H9 (cell line): ENCODE measurements around the gene FAM107A. TPM values are rescaled to one million over a fixed set of nuclear protein-coding genes. Genes with fewer than 3 reads are reported as not detected.

Source experiments
- DNase-seq: peaks from one replicate; pipeline ENCODE4 v3.0.0-alpha.2; 2017
- H2AFZ ChIP-seq: one replicate; pipeline ENCODE4 v1.6.1; 2013; ENCODE audit warnings: mild to moderate bottlenecking, low read length, control low read depth, moderate library complexity
- H2AK5ac ChIP-seq: 2 replicates; pipeline ENCODE4 v1.6.1; 2013; ENCODE audit warnings: low read length, control low read depth, mixed read lengths; ENCODE audit not compliant: insufficient read length
- H2BK120ac ChIP-seq: one replicate; pipeline ENCODE4 v1.6.1; 2013; ENCODE audit warnings: low read depth, mild to moderate bottlenecking, low read length, control low read depth, inconsistent platforms; ENCODE audit not compliant: poor library complexity, severe bottlenecking
- H2BK12ac ChIP-seq: 2 replicates; pipeline ENCODE4 v1.6.1; 2013; ENCODE audit warnings: low read length, control low read depth, mixed read lengths, low read depth; ENCODE audit not compliant: insufficient read length
- H2BK15ac ChIP-seq: 2 replicates; pipeline ENCODE4 v1.6.1; 2013; ENCODE audit warnings: low read depth, low read length, control low read depth
- H2BK20ac ChIP-seq: one replicate; pipeline ENCODE4 v1.6.1; 2013; ENCODE audit warnings: low read depth, mild to moderate bottlenecking, low read length, control low read depth, inconsistent platforms; ENCODE audit not compliant: poor library complexity, severe bottlenecking
- H2BK5ac ChIP-seq: 2 replicates; pipeline ENCODE4 v1.6.1; 2013; ENCODE audit warnings: low read length, control low read depth, mixed read lengths; ENCODE audit not compliant: insufficient read length
- H3K14ac ChIP-seq: 2 replicates; pipeline ENCODE4 v1.6.1; 2013; ENCODE audit warnings: low read length, control low read depth; ENCODE audit not compliant: insufficient read depth
- H3K18ac ChIP-seq: 2 replicates; pipeline ENCODE4 v1.6.1; 2013; ENCODE audit warnings: low read depth, mild to moderate bottlenecking, mixed read lengths, low read length, control low read depth; ENCODE audit not compliant: insufficient read length
- H3K23ac ChIP-seq: 2 replicates; pipeline ENCODE4 v1.6.1; 2013; ENCODE audit warnings: low read length, control low read depth, mixed read lengths, low read depth; ENCODE audit not compliant: insufficient read length
- H3K23me2 ChIP-seq: 2 replicates; pipeline ENCODE4 v1.6.1; 2013; ENCODE audit warnings: low read depth, mild to moderate bottlenecking, mixed read lengths, low read length, control low read depth; ENCODE audit not compliant: insufficient read length, poor library complexity, severe bottlenecking
- H3K27ac ChIP-seq: 2 replicates; pipeline ENCODE4 v1.5.1; 2013; ENCODE audit warnings: low read length, control low read depth, mixed read lengths, low read depth; ENCODE audit not compliant: insufficient read length
- H3K27me3 ChIP-seq: 2 replicates; pipeline ENCODE4 v1.6.1; 2013; ENCODE audit warnings: low read length, control low read depth, inconsistent platforms; ENCODE audit not compliant: insufficient read depth
- H3K4ac ChIP-seq: 2 replicates; pipeline ENCODE4 v1.6.1; 2013; ENCODE audit warnings: low read depth, mild to moderate bottlenecking, control low read depth, inconsistent platforms, low read length, moderate library complexity
- H3K4me1 ChIP-seq: 2 replicates; pipeline ENCODE4 v1.6.1; 2013; ENCODE audit warnings: low read length, control low read depth, inconsistent platforms; ENCODE audit not compliant: insufficient read depth
- H3K4me2 ChIP-seq: 2 replicates; pipeline ENCODE4 v1.6.1; 2013; ENCODE audit warnings: low read length, control low read depth, mixed read lengths; ENCODE audit not compliant: insufficient read length, insufficient read depth
- H3K56ac ChIP-seq: 2 replicates; pipeline ENCODE4 v1.6.1; 2013; ENCODE audit warnings: low read depth, mild to moderate bottlenecking, mixed read lengths, low read length, control low read depth; ENCODE audit not compliant: insufficient read length
- H3K79me1 ChIP-seq: 2 replicates; pipeline ENCODE4 v1.6.1; 2013; ENCODE audit warnings: low read depth, mild to moderate bottlenecking, moderate library complexity, low read length, control low read depth, inconsistent platforms; ENCODE audit not compliant: insufficient read depth, poor library complexity, severe bottlenecking
- H3K79me2 ChIP-seq: 2 replicates; pipeline ENCODE4 v1.6.1; 2013; ENCODE audit warnings: low read length, control low read depth, inconsistent platforms; ENCODE audit not compliant: insufficient read depth
- H3K9ac ChIP-seq: 2 replicates; pipeline ENCODE4 v1.6.1; 2013; ENCODE audit warnings: low read length, control low read depth, mixed read lengths; ENCODE audit not compliant: insufficient read length; ENCODE audit errors: extremely low read depth
- H3K9me3 ChIP-seq: one replicate; pipeline ENCODE4 v1.6.1; 2013; ENCODE audit warnings: low read depth, low read length, inconsistent platforms; ENCODE audit not compliant: control insufficient read depth
- H3T11ph ChIP-seq: one replicate; pipeline ENCODE4 v1.6.1; 2013; ENCODE audit warnings: mild to moderate bottlenecking, low read length, control low read depth, inconsistent platforms
- H4K20me1 ChIP-seq: one replicate; pipeline ENCODE4 v1.6.1; 2013; ENCODE audit not compliant: control insufficient read depth, insufficient read length, insufficient read depth
- H4K5ac ChIP-seq: 2 replicates; pipeline ENCODE4 v1.6.1; 2013; ENCODE audit warnings: low read depth, mild to moderate bottlenecking, mixed read lengths, low read length, control low read depth; ENCODE audit not compliant: insufficient read length
- H4K8ac ChIP-seq: replicated peaks from 2 replicates; pipeline ENCODE4 v1.6.1; 2013; ENCODE audit warnings: low read length, control low read depth, mixed read lengths, low read depth; ENCODE audit not compliant: insufficient read length
- H4K91ac ChIP-seq: 2 replicates; pipeline ENCODE4 v1.6.1; 2013; ENCODE audit warnings: low read depth, mild to moderate bottlenecking, moderate library complexity, mixed read lengths, low read length, control low read depth; ENCODE audit not compliant: insufficient read length
- H3K27ac Mint-ChIP-seq, 3 experiments: 2 replicates in 2 of 3; 3 replicates in 1 of 3; pipeline ENCODE4 v1.8.0; 2020 to 2021; ENCODE audit warnings: mixed read lengths in 3 of 3, mild to moderate bottlenecking in 1 of 3, moderate library complexity in 1 of 3
- H3K27me3 Mint-ChIP-seq: 2 replicates; pipeline ENCODE4 v1.8.0; 2021; ENCODE audit warnings: low read depth, mild to moderate bottlenecking, moderate library complexity, mixed read lengths
- H3K36me3 Mint-ChIP-seq, 3 experiments: 2 replicates in 2 of 3; 3 replicates in 1 of 3; pipeline ENCODE4 v1.8.0; 2020 to 2021; ENCODE audit warnings: low read depth in 3 of 3, mixed read lengths in 3 of 3; ENCODE audit not compliant: insufficient read depth in 1 of 3
- H3K4me1 Mint-ChIP-seq, 2 experiments: 2 replicates each; pipeline ENCODE4 v1.8.0; 2020; ENCODE audit warnings: mixed read lengths in 2 of 2
- H3K4me3 Mint-ChIP-seq, 2 experiments: 2 replicates in 1 of 2; 3 replicates in 1 of 2; pipeline ENCODE4 v1.8.0; 2020 to 2021; ENCODE audit warnings: mild to moderate bottlenecking in 2 of 2, mixed read lengths in 2 of 2, moderate library complexity in 1 of 2
- H3K9me3 Mint-ChIP-seq, 2 experiments: 2 replicates in 1 of 2; 3 replicates in 1 of 2; pipeline ENCODE4 v1.8.0; 2020; ENCODE audit warnings: mild to moderate bottlenecking in 2 of 2, mixed read lengths in 2 of 2, moderate library complexity in 1 of 2
- CTCF ChIP-seq: fragments of 200-600 bp; sonication (generic); conservative IDR thresholded peaks from 3 replicates; pipeline ENCODE4 v1.8.0; 2021; ENCODE audit warnings: antibody characterized with exemption, mild to moderate bottlenecking
- WGBS: extraction: QIAGEN DNeasy Blood & Tissue Kit; methylation state at CpG from one replicate; pipeline ENCODE4 v1.1.7; 2013; ENCODE audit warnings: missing lambda C conversion rate, low lambda C conversion rate, mixed read lengths; ENCODE audit not compliant: insufficient read length; ENCODE audit errors: extremely low coverage; 5-methylcytosine and 5-hydroxymethylcytosine counted together
- total RNA-seq: library from RNA; stranded (reverse); gene quantifications from 2 replicates; pipeline ENCODE4 v1.2.1, GENCODE V29; 2021

The FAM107A gene
- total RNA-seq, 1 experiment from 2014 or later, result 0.11 TPM

- Histone ChIP-seq H4K91ac (peak overlapping the region; percentile 53), H3K9me3 (no peaks in the 10 kb centered on the region), H4K20me1 (no peaks in the 10 kb centered on the region), H2AFZ (no peak overlapping the region), H3K56ac (no peak overlapping the region), H3K4ac (no peak overlapping the region), H3K14ac (peak overlapping the region; percentile 35; the same call in 1 of the 2 replicates), H2BK120ac (no peak overlapping the region), H4K5ac (no peak overlapping the region), H3K23me2 (no peaks in the 10 kb centered on the region), H3K27ac (no peak overlapping the region), H3K4me2 (no peak overlapping the region), H2BK12ac (no peak overlapping the region), H3T11ph (no peak overlapping the region), H3K18ac (no peak overlapping the region), H3K23ac (no peak overlapping the region), H3K79me2 (no peaks in the 10 kb centered on the region), H3K79me1 (no peaks in the 10 kb centered on the region), H3K4me1 (peaks cover 13% of the 10 kb centered on the region; the same call in 1 of the 2 replicates), H4K8ac (no peak overlapping the region), H2BK15ac (no peak overlapping the region; the same call in 1 of the 2 replicates), H3K27me3 (no peaks in the 10 kb centered on the region), H3K9ac (no peak overlapping the region), H2BK5ac (no peak overlapping the region), H2AK5ac (no peak overlapping the region), H2BK20ac (no peak overlapping the region)
- Mint-ChIP-seq H3K36me3 (no peaks in the 10 kb centered on the region; a peak in 2 of 7 replicates), H3K4me1 (peaks cover 40 to 46% of the 10 kb centered on the region in 2 experiments), H3K4me3 (no peak overlapping the region), H3K27ac (no peak overlapping the region), H3K27me3 (peaks cover 3% of the 10 kb centered on the region; the same call in 1 of the 2 replicates), H3K9me3 (peaks cover 0 to 4% of the 10 kb centered on the region in 2 experiments; a peak in 3 of 5 replicates)
- no peak for DNase-seq
- no CpG with 5 or more reads among the region's 1 CpG for WGBS
- TF ChIP-seq CTCF, result no peak
Measured at GRCh38 chr3:58564054-58564453, 13.1 kb downstream of the FAM107A start.
